CD8-positive, alpha-beta memory T cell (primary cell): ENCODE data around the gene ATP6V0C. TPM values are rescaled to one million over a fixed set of nuclear protein-coding genes. Genes with fewer than 3 reads are reported as not detected.

Experiments used
- CTCF ChIA-PET: fragments of 350-600 bp; sonication (Branson Sonifier 250); formaldehyde crosslinking; loops from one replicate; lab custom pipeline; 2021; ENCODE audit warnings: antibody characterized with exemption; lab: Charles Lee
- POLR2A ChIA-PET: fragments of 350-600 bp; sonication (Branson Sonifier 250); formaldehyde crosslinking; loops from one replicate; lab custom pipeline; 2021; ENCODE audit warnings: antibody characterized with exemption; lab: Charles Lee
- DNase-seq, 5 donors: peaks; one replicate each; pipeline versions ENCODE4 v3.0.0 to v3.0.0-alpha.2; 2020 to 2022; ENCODE audit warnings: mixed read lengths in 1 of 5
- H3K27ac ChIP-seq: one replicate; pipeline ENCODE4 v1.7.0; 2013; ENCODE audit warnings: low read depth, mild to moderate bottlenecking, low read length, moderate library complexity
- H3K27me3 ChIP-seq: 2 replicates; pipeline ENCODE4 v1.7.0; 2013; ENCODE audit warnings: low read length, mild to moderate bottlenecking; ENCODE audit not compliant: insufficient read depth, poor library complexity, severe bottlenecking
- H3K36me3 ChIP-seq: 2 replicates; pipeline ENCODE4 v1.7.0; 2013; ENCODE audit warnings: mild to moderate bottlenecking, low read length, moderate library complexity; ENCODE audit not compliant: insufficient read depth
- H3K4me1 ChIP-seq: 2 replicates; pipeline ENCODE4 v1.7.0; 2013; ENCODE audit warnings: mild to moderate bottlenecking, low read length, moderate library complexity; ENCODE audit not compliant: insufficient read depth
- H3K4me3 ChIP-seq: 2 replicates; pipeline ENCODE4 v1.7.0; 2013; ENCODE audit warnings: mild to moderate bottlenecking, low read length
- H3K9me3 ChIP-seq: 2 replicates; pipeline ENCODE4 v1.7.0; 2013; ENCODE audit warnings: mild to moderate bottlenecking, low read length
- H3K27ac Mint-ChIP-seq, 8 donors: one replicate each; pipeline ENCODE4 v1.8.0; 2020 to 2021; ENCODE audit warnings: mixed read lengths in 8 of 8, mild to moderate bottlenecking in 6 of 8, inconsistent platforms in 3 of 8, moderate library complexity in 3 of 8
- H3K27me3 Mint-ChIP-seq, 2 donors: one replicate each; pipeline ENCODE4 v1.8.0; 2020 to 2021; ENCODE audit warnings: mixed read lengths in 2 of 2, mild to moderate bottlenecking in 1 of 2, moderate library complexity in 1 of 2
- H3K36me3 Mint-ChIP-seq, 3 donors: one replicate each; pipeline ENCODE4 v1.8.0; 2020 to 2021; ENCODE audit warnings: mixed read lengths in 3 of 3, inconsistent platforms in 1 of 3, mild to moderate bottlenecking in 1 of 3
- H3K4me1 Mint-ChIP-seq, 3 donors: one replicate each; pipeline ENCODE4 v1.8.0; 2020 to 2021; ENCODE audit warnings: mixed read lengths in 3 of 3, inconsistent platforms in 1 of 3, mild to moderate bottlenecking in 1 of 3
- H3K4me3 Mint-ChIP-seq, 7 donors: one replicate each; pipeline ENCODE4 v1.8.0; 2020 to 2021; ENCODE audit warnings: mixed read lengths in 7 of 7, mild to moderate bottlenecking in 6 of 7, moderate library complexity in 4 of 7, inconsistent platforms in 2 of 7
- H3K9me3 Mint-ChIP-seq, 5 donors: one replicate each; pipeline ENCODE4 v1.8.0; 2020 to 2022; ENCODE audit warnings: mixed read lengths in 5 of 5, mild to moderate bottlenecking in 3 of 5, moderate library complexity in 2 of 5, inconsistent platforms in 1 of 5
- polyA plus RNA-seq: library from polyadenylated mRNA; unstranded; fragments of 300-500 nt; fragmentation: Illumina TruSeq; gene quantifications from one replicate; pipeline ENCODE4 v1.2.3, GENCODE V29; 2021
- total RNA-seq, 2 experiments: library from RNA; stranded (reverse); gene quantifications; one replicate each; pipeline ENCODE4 v1.2.3, GENCODE V29; 2021

The ATP6V0C gene
- total and polyA plus RNA-seq, 3 experiments from 2014 or later, result 101 to 157 (median 154) TPM

DNA sequence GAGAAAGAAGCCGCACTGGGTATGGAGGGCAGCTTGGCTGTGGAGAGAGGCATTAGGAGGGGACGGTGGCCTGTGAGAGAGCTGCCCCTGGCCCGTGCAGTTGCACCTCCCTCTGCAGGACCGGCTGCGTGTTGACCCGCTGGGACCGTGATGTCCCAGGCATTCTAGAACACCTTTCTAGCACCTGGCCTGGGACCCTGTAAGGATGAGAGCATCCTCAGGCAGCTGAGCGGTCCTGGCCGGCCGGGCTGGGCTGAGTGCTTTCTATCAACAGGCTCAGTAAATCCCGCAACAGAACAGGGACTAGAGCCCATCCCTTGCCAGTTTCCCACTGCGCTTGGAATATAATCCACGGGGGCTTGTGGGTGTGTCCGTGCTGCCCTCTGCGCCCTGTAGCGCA, 24.2 kb upstream of the ATP6V0C start:
- no peaks in the 10 kb centered on the region for H3K36me3 ChIP-seq
- no peaks in the 10 kb centered on the region for H3K27me3 ChIP-seq
- no peak overlapping the region for H3K27ac Mint-ChIP-seq
- H3K36me3 Mint-ChIP-seq, result peaks cover 0 to 2% (median 0%) of the 10 kb centered on the region in 3 donors
- no peak overlapping the region for H3K4me3 ChIP-seq
- ChIA-PET CTCF (no interaction called here), POLR2A (no interaction called here)
- no peaks in the 10 kb centered on the region for H3K9me3 ChIP-seq
- H3K9me3 Mint-ChIP-seq, result no peaks in the 10 kb centered on the region
- H3K27me3 Mint-ChIP-seq, result no peaks in the 10 kb centered on the region
- no peak overlapping the region for H3K27ac ChIP-seq
- H3K4me1 Mint-ChIP-seq, result peaks cover 13 to 23% (median 14%) of the 10 kb centered on the region in 3 donors
- H3K4me1 ChIP-seq, result peaks cover 14% of the 10 kb centered on the region
- no peak for DNase-seq
- no peak overlapping the region for H3K4me3 Mint-ChIP-seq

DNA sequence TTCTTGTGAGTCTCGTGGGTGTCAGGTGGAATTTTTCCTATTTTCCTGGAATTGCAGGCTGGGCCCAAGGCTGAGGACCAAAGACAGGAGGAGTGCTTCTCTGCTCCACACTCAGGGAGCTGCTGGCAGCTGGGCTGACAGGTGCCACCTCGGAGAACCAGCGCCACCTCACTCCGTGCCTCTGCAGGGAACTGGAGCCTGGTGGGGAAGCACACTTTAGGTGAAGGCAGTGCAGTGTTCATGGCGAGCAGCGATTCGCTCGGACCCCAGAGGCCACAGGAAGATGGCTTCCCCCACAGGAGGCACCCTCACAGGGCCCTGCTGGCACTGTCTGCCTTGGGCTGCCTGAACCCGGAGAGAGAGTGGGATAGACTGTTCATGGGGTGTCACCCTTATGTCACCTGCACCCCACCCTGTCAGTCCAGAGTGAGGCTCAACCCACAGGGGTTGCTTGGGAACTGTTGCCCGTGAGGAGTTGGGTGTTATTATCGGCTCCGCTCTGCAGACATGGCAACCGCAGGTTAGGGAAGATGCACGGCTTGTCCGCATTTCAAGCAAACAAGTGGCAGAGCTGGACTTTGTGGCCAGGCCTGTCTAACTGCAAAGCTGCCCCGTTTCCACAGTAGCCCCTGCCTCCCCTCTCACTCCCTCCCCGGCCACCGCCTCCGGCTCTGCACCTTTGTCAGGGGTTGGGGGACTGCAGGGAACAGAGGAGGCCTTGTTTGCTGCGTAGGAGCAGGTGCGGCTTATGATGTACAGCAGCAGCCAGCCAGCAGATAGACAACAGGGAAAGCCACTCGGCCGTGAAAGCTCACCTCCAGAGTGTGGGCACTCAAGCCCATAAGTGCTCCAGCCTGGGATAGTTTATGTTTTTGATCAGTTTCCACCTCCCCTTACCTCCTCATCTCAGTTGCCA, 23.3 kb upstream of the ATP6V0C start:
- H3K27ac ChIP-seq, result no peak overlapping the region
- no peak for DNase-seq
- peaks cover 10 to 16% (median 13%) of the 10 kb centered on the region in 3 donors for H3K4me1 Mint-ChIP-seq
- no peaks in the 10 kb centered on the region for H3K36me3 ChIP-seq
- H3K9me3 ChIP-seq, result no peaks in the 10 kb centered on the region
- H3K27ac Mint-ChIP-seq, result no peak overlapping the region
- H3K36me3 Mint-ChIP-seq, result peaks cover 0 to 2% (median under 1%) of the 10 kb centered on the region in 3 donors
- H3K27me3 ChIP-seq, result no peaks in the 10 kb centered on the region
- POLR2A ChIA-PET, result no interaction called here
- H3K4me3 Mint-ChIP-seq, result no peak overlapping the region
- no peaks in the 10 kb centered on the region for H3K27me3 Mint-ChIP-seq
- no peaks in the 10 kb centered on the region for H3K9me3 Mint-ChIP-seq
- CTCF ChIA-PET, result no interaction called here
- peaks cover 14% of the 10 kb centered on the region for H3K4me1 ChIP-seq
- H3K4me3 ChIP-seq, result no peak overlapping the region

DNA sequence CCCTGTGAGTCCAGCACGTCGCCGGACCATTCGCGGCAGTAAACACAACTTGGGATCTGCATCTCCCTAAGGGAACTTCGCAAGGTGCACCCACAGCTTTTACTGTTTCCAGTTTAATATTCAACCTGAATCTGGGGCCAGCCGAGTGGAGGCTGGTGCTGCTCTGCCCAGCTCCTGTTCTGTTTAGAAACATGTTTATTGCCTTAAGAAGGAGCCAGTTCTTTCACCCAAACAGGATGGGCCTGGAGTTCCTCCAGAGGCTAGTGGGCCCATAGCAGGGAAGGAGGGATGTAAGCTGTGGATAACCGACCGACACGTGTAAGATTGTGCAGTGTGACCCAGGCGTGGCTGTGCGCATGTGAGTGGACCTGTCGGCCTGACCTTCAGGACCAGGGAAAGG, 21.5 kb upstream of the ATP6V0C start:
- DNase-seq, result no peak
- Histone ChIP-seq H3K36me3 (no peaks in the 10 kb centered on the region), H3K27ac (no peak overlapping the region), H3K4me1 (peaks cover 4% of the 10 kb centered on the region), H3K27me3 (no peaks in the 10 kb centered on the region), H3K9me3 (no peaks in the 10 kb centered on the region), H3K4me3 (no peak overlapping the region)
- no peaks in the 10 kb centered on the region for H3K9me3 Mint-ChIP-seq
- H3K27ac Mint-ChIP-seq, result no peak overlapping the region
- ChIA-PET POLR2A (no interaction called here), CTCF (interaction anchor here (0.7 to 1.0 kb wide), 2 partner anchors 9 to 298 kb away, joined by 3 read pairs; no protein-coding TSS in a partner anchor)
- peaks cover 3 to 4% (median 4%) of the 10 kb centered on the region in 3 donors for H3K4me1 Mint-ChIP-seq
- no peaks in the 10 kb centered on the region for H3K27me3 Mint-ChIP-seq
- peaks cover 0 to 13% (median 2%) of the 10 kb centered on the region in 3 donors for H3K36me3 Mint-ChIP-seq
- no peak overlapping the region for H3K4me3 Mint-ChIP-seq

DNA sequence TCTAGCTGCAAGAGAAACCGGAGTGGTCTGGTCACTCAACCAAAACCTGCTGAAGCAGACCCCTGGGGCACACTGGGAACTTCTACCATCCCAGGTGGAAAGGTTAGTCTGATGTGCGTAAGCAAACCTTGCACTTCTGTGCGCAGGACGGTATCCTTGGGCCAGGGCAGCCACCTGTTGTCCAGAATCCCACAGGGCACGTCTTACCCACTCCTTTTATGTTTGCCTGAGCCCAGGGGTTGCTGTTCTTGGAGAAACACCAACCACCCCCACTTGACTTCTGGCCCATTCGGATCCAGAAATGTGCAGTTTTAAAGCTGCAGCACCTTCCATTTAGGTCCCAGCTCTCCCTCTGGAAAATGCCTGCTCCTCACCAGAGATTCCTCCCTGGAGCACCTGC, 20.1 kb upstream of the ATP6V0C start:
- H3K27me3 Mint-ChIP-seq, result no peaks in the 10 kb centered on the region
- Histone ChIP-seq H3K27ac (no peak overlapping the region), H3K27me3 (no peaks in the 10 kb centered on the region), H3K4me1 (no peaks in the 10 kb centered on the region), H3K9me3 (no peaks in the 10 kb centered on the region), H3K4me3 (no peak overlapping the region), H3K36me3 (no peaks in the 10 kb centered on the region)
- H3K36me3 Mint-ChIP-seq, result peaks cover 0 to 23% (median 2%) of the 10 kb centered on the region in 3 donors
- no peaks in the 10 kb centered on the region for H3K4me1 Mint-ChIP-seq
- ChIA-PET CTCF (interaction anchor here (0.9 kb wide), 1 partner anchor 153 kb away, joined by 3 read pairs; the partner anchor contains the start of gene ABCA3), POLR2A (no interaction called here)
- peak overlapping the region in 1 of 8 donors; percentile 32 for H3K27ac Mint-ChIP-seq
- H3K4me3 Mint-ChIP-seq, result no peak overlapping the region
- no peaks in the 10 kb centered on the region for H3K9me3 Mint-ChIP-seq
- DNase-seq, result no peak

DNA sequence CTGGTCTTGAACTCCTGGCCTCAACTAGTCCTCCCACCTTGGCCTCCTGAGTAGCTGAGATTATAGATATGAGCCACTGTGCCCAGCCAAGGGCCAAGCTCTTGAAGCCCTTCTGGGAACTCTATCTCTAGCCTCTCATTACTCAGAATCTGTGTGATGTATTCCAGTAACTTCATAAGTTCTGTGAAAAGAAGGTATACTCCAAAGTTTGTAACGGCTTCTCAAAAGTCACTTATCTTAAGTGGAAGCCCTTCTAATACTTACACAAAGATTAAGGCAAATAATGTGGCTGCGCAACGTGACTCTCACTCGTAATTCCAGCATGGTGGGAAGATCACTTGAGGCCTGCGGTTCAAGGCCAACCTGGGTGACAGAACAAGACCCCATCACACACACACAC, 19.1 kb upstream of the ATP6V0C start:
- Mint-ChIP-seq H3K27ac (no peak overlapping the region), H3K36me3 (peaks cover 0 to 23% (median 2%) of the 10 kb centered on the region in 3 donors), H3K9me3 (no peaks in the 10 kb centered on the region), H3K27me3 (no peaks in the 10 kb centered on the region), H3K4me3 (no peak overlapping the region), H3K4me1 (no peaks in the 10 kb centered on the region)
- no peaks in the 10 kb centered on the region for H3K36me3 ChIP-seq
- no peaks in the 10 kb centered on the region for H3K4me1 ChIP-seq
- ChIA-PET POLR2A (no interaction called here), CTCF (interaction anchor here (0.9 kb wide), 1 partner anchor 154 kb away, joined by 3 read pairs; the partner anchor contains the start of gene ABCA3)
- H3K27me3 ChIP-seq, result no peaks in the 10 kb centered on the region
- DNase-seq, result no peak
- H3K27ac ChIP-seq, result no peak overlapping the region
- H3K9me3 ChIP-seq, result no peaks in the 10 kb centered on the region
- no peak overlapping the region for H3K4me3 ChIP-seq

DNA sequence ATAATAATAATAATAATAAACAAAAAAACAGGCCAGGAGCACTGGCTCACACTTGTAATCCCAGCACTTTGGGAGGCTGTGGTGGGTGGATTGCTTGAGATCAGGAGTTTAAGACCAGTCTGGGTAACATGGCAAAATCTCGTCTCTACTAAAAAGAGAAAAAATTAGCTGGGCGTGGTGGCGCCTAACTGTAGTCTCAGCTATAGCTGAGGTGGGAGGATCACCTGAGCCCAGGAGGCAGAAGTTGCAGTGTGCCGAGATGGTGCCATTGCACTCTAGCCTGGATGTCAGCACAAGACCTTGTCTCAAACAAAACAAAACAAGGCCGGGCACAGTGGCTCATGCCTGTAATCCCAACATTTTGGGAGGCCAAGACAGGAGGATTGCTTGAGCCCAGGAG, 18.7 kb upstream of the ATP6V0C start:
- Histone ChIP-seq H3K4me3 (no peak overlapping the region), H3K27ac (no peak overlapping the region), H3K27me3 (no peaks in the 10 kb centered on the region), H3K4me1 (no peaks in the 10 kb centered on the region), H3K9me3 (no peaks in the 10 kb centered on the region), H3K36me3 (no peaks in the 10 kb centered on the region)
- H3K27me3 Mint-ChIP-seq, result no peaks in the 10 kb centered on the region
- H3K36me3 Mint-ChIP-seq, result peaks cover 0 to 23% (median 2%) of the 10 kb centered on the region in 3 donors
- H3K9me3 Mint-ChIP-seq, result no peaks in the 10 kb centered on the region
- H3K4me3 Mint-ChIP-seq, result no peak overlapping the region
- no peaks in the 10 kb centered on the region for H3K4me1 Mint-ChIP-seq
- H3K27ac Mint-ChIP-seq, result no peak overlapping the region
- ChIA-PET CTCF (no interaction called here), POLR2A (no interaction called here)
- no peak for DNase-seq

DNA sequence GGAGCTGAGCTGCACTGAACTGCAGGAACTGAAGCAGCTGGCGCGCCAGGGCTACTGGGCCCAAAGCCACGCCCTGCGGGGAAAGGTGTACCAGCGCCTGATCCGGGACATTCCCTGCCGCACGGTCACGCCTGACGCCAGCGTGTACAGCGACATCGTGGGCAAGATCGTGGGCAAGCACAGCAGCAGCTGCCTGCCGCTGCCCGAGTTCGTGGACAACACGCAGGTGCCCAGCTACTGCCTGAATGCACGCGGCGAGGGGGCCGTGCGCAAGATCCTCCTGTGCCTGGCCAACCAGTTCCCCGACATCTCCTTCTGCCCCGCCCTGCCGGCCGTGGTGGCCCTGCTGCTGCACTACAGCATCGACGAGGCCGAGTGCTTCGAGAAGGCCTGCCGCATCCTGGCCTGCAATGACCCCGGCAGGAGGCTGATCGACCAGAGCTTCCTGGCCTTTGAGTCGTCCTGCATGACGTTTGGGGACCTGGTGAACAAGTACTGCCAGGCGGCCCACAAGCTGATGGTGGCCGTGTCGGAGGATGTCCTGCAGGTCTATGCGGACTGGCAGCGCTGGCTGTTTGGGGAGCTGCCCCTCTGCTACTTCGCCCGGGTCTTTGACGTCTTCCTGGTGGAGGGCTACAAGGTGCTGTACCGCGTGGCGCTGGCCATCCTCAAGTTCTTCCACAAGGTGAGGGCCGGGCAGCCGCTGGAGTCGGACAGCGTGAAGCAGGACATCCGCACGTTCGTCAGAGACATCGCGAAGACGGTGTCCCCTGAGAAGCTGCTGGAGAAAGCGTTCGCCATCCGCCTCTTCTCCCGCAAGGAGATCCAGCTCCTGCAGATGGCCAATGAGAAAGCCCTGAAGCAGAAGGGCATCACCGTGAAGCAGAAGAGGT, 17.3 kb upstream of the ATP6V0C start:
- CTCF ChIA-PET, result no interaction called here
- Mint-ChIP-seq H3K27ac (no peak overlapping the region), H3K9me3 (no peaks in the 10 kb centered on the region), H3K4me3 (no peak overlapping the region), H3K27me3 (no peaks in the 10 kb centered on the region), H3K36me3 (peaks cover 0 to 23% (median 2%) of the 10 kb centered on the region in 3 donors), H3K4me1 (no peaks in the 10 kb centered on the region)
- Histone ChIP-seq H3K4me1 (peaks cover 6% of the 10 kb centered on the region), H3K4me3 (no peak overlapping the region), H3K9me3 (no peaks in the 10 kb centered on the region), H3K27ac (peak overlapping the region; percentile 33), H3K36me3 (no peaks in the 10 kb centered on the region), H3K27me3 (no peaks in the 10 kb centered on the region)
- POLR2A ChIA-PET, result no interaction called here
- no peak for DNase-seq
